GM12865 (cell line): Measurements from ENCODE around the gene ATP9A.

Experiments
- DNase-seq: peaks from one replicate; pipeline ENCODE4 v3.0.0; 2010; ENCODE audit warnings: low read depth
- H3K4me3 ChIP-seq: 2 replicates; pipeline ENCODE4 v1.5.1; 2011; ENCODE audit warnings: mild to moderate bottlenecking, low read depth, low read length, control low read depth
- TF ChIP-seq, protein P1 (sequence below): IDR thresholded peaks from 2 replicates; pipeline ENCODE4 v1.5.1; 2011; ENCODE audit warnings: low read length, control low read depth, low read depth, inconsistent platforms; ENCODE audit not compliant: insufficient read depth; ENCODE audit errors: missing control alignments

The ATP9A gene

DNA sequence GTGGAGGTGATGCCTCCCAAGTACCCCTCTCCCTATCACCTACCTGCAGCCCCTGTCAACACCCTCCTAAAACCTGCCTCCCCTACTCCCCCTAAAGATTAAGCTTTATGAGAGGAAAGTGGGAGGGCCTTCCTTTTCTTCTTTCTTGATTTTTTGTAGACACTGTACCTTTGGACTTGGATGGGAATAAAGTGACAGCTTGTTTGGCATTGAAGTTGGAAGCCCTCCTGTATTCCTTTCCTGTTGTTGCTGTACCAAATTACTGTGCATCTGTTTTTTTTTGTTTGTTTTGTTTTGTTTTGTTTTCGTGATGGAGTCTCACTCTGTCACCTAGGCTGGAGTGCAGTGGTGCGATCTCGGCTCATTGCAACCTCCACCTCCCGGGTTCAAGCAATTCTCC lies 126.3 kb downstream of the ATP9A start:
- TF ChIP-seq, protein P1, sequence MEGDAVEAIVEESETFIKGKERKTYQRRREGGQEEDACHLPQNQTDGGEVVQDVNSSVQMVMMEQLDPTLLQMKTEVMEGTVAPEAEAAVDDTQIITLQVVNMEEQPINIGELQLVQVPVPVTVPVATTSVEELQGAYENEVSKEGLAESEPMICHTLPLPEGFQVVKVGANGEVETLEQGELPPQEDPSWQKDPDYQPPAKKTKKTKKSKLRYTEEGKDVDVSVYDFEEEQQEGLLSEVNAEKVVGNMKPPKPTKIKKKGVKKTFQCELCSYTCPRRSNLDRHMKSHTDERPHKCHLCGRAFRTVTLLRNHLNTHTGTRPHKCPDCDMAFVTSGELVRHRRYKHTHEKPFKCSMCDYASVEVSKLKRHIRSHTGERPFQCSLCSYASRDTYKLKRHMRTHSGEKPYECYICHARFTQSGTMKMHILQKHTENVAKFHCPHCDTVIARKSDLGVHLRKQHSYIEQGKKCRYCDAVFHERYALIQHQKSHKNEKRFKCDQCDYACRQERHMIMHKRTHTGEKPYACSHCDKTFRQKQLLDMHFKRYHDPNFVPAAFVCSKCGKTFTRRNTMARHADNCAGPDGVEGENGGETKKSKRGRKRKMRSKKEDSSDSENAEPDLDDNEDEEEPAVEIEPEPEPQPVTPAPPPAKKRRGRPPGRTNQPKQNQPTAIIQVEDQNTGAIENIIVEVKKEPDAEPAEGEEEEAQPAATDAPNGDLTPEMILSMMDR, result no peak
- DNase-seq, result no peak
- no peak overlapping the region for H3K4me3 ChIP-seq

DNA sequence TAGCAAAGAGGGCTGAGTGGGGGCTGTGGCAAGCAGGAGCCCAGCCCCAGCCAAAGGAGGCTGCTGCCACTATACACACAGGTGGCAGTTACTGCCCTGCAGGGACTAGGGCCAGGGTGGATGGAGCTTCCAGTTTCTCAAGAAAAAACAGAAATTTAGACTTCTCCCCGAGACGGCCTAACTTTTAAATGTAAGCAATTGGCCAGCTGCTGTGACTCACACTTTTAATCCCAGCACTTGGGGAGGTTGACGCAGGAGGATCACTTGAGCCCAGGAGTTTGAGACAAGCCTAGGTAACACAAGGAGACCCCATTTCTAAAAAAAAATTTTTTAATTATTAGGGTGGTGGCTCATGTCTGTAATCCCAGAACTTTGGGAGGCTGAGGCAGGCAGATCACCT lies 127.4 kb downstream of the ATP9A start:
- no peak for DNase-seq
- no peak overlapping the region for H3K4me3 ChIP-seq
- TF ChIP-seq, protein P1, result no peak

DNA sequence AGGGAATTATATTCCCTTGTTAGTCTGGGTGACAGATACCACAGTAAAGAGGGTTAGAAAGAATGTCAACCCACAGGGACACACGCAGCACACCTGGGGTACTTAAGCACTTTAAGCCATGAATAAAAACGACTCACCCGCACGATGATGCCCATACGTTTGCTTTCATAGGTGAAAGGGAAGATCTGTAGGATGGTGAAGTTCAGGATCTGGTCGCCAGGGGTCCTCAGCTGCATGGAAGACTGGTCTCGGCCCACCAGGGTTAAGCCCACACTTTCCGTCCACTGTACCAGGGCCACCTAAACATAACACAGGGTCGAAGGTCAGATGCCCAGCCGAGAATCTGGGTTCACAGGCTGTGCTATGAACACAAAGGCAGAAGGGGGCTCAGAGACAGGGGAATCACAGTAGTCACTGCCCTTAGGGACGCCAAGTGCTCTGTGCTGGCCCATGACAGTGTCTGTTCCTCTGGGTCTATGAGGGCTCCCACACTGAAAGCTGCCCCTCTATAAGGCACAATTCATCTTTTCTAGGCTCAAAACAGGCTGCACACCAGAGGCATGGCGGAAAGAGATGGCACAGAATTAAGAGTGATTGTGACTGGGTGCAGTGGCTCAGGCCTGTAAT lies 128.9 kb downstream of the ATP9A start:
- DNase-seq, result peak; percentile 67
- H3K4me3 ChIP-seq, result no peak overlapping the region
- TF ChIP-seq, protein P1, result peak; percentile 75

GRCh38 chr20:51637241-51637640 lies 130.9 kb downstream of the ATP9A start:
- no peak for DNase-seq
- H3K4me3 ChIP-seq, result no peak overlapping the region
- TF ChIP-seq, protein P1, result no peak

GRCh38 chr20:51636123-51636522 lies 132.1 kb downstream of the ATP9A start:
- TF ChIP-seq, protein P1, result no peak
- H3K4me3 ChIP-seq, result no peak overlapping the region
- DNase-seq, result peak; percentile 47

GRCh38 chr20:51635680-51636079 lies 132.5 kb downstream of the ATP9A start:
- DNase-seq, result no peak
- H3K4me3 ChIP-seq, result no peak overlapping the region
- TF ChIP-seq, protein P1, result no peak

GRCh38 chr20:51634877-51635276 lies 133.3 kb downstream of the ATP9A start:
- TF ChIP-seq, protein P1, result no peak
- no peak overlapping the region for H3K4me3 ChIP-seq
- no peak for DNase-seq
